ENCODE results near the gene MORN1. TPM values are rescaled to one million over a fixed set of nuclear protein-coding genes. Genes with fewer than 3 reads are reported as not detected.

The MORN1 gene
- total RNA-seq, 4 donors from 2014 or later, result 3.0 to 34.0 (median 12.5) TPM

- intact Hi-C loops (cut with DNase I; ENCODE audit: low total_unique reads) (loop anchor here (10.0 kb wide), 1 partner anchor 363 kb away; no protein-coding TSS in a partner anchor), in situ Hi-C loops (cut with MboI; ENCODE audit: low pct_ligation_motif_present in 1 of 4, low pct_unique_long_range_greater_than_20kb in 1 of 4, low sequenced_read_pairs in 3 of 4) (no loop called here)
- Histone ChIP-seq H3K9me3 (peaks cover 0 to 7% of the 10 kb centered on the region in 2 donors), H3K4me3 (no peak overlapping the region), H3K36me3 (no peaks in the 10 kb centered on the region), H3K27me3 (peaks cover 32% of the 10 kb centered on the region), H3K27ac (no peak overlapping the region), H3K4me1 (no peaks in the 10 kb centered on the region)
- TF ChIP-seq EP300 (IDR thresholded peaks at IDR 0.05; ENCODE audit: low read depth) (no peak), CTCF (IDR thresholded peaks at IDR 0.05) (no peak), POLR2A (IDR thresholded peaks at IDR 0.05) (no peak), POLR2AphosphoS5 (IDR thresholded peaks at IDR 0.05) (no peak)
- 63 to 100% methylated on average over 1 to 8 of the region's 10 CpGs for WGBS, 2 donors (ENCODE audit: low coverage in 1 of 2)
- DNase-seq, result no peak
Observed at GRCh38 chr1:2431518-2431917, 40.2 kb upstream of the MORN1 start.

GRCh38 chr1:2431103-2431502 lies 39.7 kb upstream of the MORN1 start:
- no peak for DNase-seq
- in situ Hi-C loops (cut with MboI; ENCODE audit: low pct_ligation_motif_present in 1 of 4, low pct_unique_long_range_greater_than_20kb in 1 of 4, low sequenced_read_pairs in 3 of 4), result no loop called here
- H3K27me3 ChIP-seq, result peaks cover 36% of the 10 kb centered on the region
- intact Hi-C loops (cut with DNase I; ENCODE audit: low total_unique reads), result loop anchor here (10.0 kb wide), 1 partner anchor 364 kb away; no protein-coding TSS in a partner anchor
- WGBS, 2 donors (ENCODE audit: low coverage in 1 of 2), result 56% methylated on average over 13 of the region's 16 CpGs; no CpG with 5 or more reads in 1 of the 2 donors
- no peaks in the 10 kb centered on the region for H3K36me3 ChIP-seq
- H3K4me3 ChIP-seq, result no peak overlapping the region
- H3K9me3 ChIP-seq, result peaks cover 0 to 7% of the 10 kb centered on the region in 2 donors
- TF ChIP-seq CTCF (IDR thresholded peaks at IDR 0.05) (no peak), EP300 (IDR thresholded peaks at IDR 0.05; ENCODE audit: low read depth) (no peak), POLR2AphosphoS5 (IDR thresholded peaks at IDR 0.05) (no peak), POLR2A (IDR thresholded peaks at IDR 0.05) (no peak)
- no peaks in the 10 kb centered on the region for H3K4me1 ChIP-seq
- H3K27ac ChIP-seq, result no peak overlapping the region

GRCh38 chr1:2430592-2430973 lies 39.2 kb upstream of the MORN1 start:
- no peaks in the 10 kb centered on the region for H3K4me1 ChIP-seq

More at GRCh38 chr1:2430592-2430973, 39.2 kb upstream of the MORN1 start:
- peaks cover 38% of the 10 kb centered on the region for H3K27me3 ChIP-seq
- in situ Hi-C loops (cut with MboI; ENCODE audit: low pct_ligation_motif_present in 1 of 4, low pct_unique_long_range_greater_than_20kb in 1 of 4, low sequenced_read_pairs in 3 of 4) (no loop called here), intact Hi-C loops (cut with DNase I; ENCODE audit: low total_unique reads) (loop anchor here (10.0 kb wide), 1 partner anchor 364 kb away; no protein-coding TSS in a partner anchor)
- WGBS, 2 donors (ENCODE audit: low coverage in 1 of 2), result 91% methylated on average over 10 of the region's 10 CpGs; no CpG with 5 or more reads in 1 of the 2 donors
- H3K9me3 ChIP-seq, result peaks cover 0 to 7% of the 10 kb centered on the region in 2 donors
- no peak overlapping the region for H3K27ac ChIP-seq
- no peaks in the 10 kb centered on the region for H3K36me3 ChIP-seq
- no peak for DNase-seq
- H3K4me3 ChIP-seq, result no peak overlapping the region
- TF ChIP-seq POLR2AphosphoS5 (IDR thresholded peaks at IDR 0.05) (no peak), EP300 (IDR thresholded peaks at IDR 0.05; ENCODE audit: low read depth) (no peak), CTCF (IDR thresholded peaks at IDR 0.05) (no peak)
